Gastroesophageal sphincter (tissue), 3 donors: ENCODE measurements around the gene UPK3B.
"Not testable (repeated sequence)": the region's sequence is repeated elsewhere in the genome, so short reads cannot be mapped to it uniquely, and the experiment has no call there.

Experiments
- EP300 ChIP-seq: sonication (generic); formaldehyde crosslinking; IDR thresholded peaks from one replicate; pipeline ENCODE4 v1.6.1; 2017; ENCODE audit warnings: antibody characterized with exemption, mild to moderate bottlenecking
- POLR2A ChIP-seq, 2 donors: fragments of 450-650 bp; IDR thresholded peaks; one replicate each; pipeline ENCODE4 v1.6.1; 2017; ENCODE audit warnings: antibody characterized with exemption in 2 of 2, mild to moderate bottlenecking in 2 of 2, moderate library complexity in 1 of 2
- TF ChIP-seq, protein P1 (sequence below), 4 experiments: fragments of 200-600 bp in 2 of 4; fragments of 450-650 bp in 2 of 4; sonication (generic) in 1 of 4; IDR thresholded peaks; one replicate each; pipeline ENCODE4 v1.5.1; 2017 to 2019; ENCODE audit warnings: antibody characterized with exemption in 4 of 4, mild to moderate bottlenecking in 2 of 4, moderate library complexity in 2 of 4

DNA sequence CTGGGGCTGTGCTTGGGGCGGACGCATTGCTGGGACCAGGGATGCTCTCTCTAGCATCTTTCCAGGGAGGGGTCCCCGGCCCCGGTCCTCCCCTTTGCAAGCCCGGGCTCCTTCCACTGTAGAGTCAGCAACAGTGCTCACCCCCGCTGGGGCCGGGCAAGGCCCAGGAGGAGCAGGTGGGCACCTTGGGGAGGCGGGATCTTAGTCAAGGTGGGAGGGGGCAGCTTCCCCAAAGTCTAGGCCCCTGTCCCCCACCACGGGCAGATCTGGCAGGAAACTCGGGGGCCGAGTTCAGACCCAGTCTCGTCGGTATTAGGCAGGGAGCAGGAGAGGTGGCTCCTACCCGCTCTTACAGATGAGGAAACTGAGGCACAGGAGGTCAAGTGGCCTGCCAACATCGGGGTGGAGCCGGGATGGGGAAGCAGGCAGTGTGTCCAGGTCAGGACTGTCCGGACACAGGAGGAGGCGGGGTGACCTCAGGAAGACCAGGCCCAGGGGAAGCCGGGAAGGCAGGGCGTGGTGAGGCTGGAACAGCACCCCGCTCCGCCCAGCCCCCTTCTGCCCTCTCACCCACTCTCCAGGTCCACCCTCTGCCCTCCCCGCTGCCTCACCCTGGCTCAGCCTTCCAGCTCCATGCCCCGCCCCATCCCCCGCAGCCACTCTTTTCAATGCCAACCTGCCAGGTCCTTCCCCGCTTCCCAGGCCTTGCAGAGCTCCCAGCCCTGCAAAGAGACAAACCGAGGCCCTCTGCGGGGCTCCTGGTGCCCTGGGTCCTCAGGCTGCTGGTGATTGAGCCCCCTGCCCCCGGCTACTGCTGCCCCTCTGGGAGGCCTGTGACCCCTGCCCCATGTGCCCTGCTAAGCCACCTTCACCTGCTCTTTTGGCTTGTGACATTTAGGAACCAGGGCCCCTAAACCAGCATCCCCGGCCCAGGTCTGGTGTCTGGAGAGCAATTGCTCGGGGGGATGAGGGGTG, 1.8 kb downstream of the UPK3B start:
- TF ChIP-seq, protein P1, sequence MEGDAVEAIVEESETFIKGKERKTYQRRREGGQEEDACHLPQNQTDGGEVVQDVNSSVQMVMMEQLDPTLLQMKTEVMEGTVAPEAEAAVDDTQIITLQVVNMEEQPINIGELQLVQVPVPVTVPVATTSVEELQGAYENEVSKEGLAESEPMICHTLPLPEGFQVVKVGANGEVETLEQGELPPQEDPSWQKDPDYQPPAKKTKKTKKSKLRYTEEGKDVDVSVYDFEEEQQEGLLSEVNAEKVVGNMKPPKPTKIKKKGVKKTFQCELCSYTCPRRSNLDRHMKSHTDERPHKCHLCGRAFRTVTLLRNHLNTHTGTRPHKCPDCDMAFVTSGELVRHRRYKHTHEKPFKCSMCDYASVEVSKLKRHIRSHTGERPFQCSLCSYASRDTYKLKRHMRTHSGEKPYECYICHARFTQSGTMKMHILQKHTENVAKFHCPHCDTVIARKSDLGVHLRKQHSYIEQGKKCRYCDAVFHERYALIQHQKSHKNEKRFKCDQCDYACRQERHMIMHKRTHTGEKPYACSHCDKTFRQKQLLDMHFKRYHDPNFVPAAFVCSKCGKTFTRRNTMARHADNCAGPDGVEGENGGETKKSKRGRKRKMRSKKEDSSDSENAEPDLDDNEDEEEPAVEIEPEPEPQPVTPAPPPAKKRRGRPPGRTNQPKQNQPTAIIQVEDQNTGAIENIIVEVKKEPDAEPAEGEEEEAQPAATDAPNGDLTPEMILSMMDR (IDR thresholded peaks at IDR 0.05): not testable (repeated sequence)
- TF ChIP-seq EP300; POLR2A (IDR thresholded peaks at IDR 0.05): not testable (repeated sequence)
